Measurements from ENCODE around the gene S100A12. TPM values are rescaled to one million over a fixed set of nuclear protein-coding genes. Genes with fewer than 3 reads are reported as not detected.

S100A12 gene
- total and polyA plus RNA-seq, 9 of the 15 experiments (the other 6 are each of a cell fraction or from before 2014, with no cell fraction given), result not detected

DNA sequence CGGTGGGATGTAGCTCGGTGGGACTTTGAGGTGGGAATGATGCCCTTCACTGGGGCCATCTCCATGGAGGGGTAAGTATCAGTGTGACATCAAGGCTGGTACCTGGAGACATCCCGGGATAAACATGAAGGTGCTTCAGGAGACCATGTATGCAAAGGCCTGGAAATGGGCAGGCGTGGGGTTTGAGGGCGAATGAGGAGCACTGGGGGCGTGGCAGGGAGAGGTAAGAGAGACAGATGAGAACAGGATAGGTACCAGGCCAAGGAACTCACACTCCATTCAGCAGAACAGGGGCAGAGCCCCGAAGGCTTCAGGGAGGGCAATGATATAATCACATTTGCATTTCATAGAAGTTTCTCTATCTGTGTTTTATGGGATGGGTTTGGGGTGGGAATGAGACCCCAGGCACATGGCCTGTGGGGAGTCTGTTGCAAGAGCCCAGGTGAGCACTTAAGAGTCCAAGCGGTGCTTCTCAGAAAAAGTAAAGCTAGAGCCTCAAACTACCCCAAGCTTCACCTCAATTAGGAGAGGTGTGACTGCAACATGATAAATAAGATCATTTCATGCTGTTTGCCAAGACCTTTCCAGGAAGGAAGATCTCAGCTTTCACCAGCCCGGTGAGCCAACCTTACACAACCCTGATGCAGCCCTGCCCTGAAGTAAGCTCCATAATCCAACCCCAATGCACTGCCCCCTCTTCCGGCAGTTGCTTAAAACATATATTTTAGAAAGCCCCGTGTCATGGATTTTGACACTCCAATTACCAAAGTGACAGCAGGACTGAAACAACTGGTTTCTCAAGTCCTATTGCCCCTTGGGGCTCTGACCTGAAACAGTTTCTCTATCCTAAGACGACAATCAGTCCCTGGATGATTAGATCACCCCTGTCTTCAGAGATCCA, 10.4 kb downstream of the S100A12 start:
- TF ChIP-seq PKNOX1 (IDR thresholded peaks at IDR 0.05) (0 out of 2 replicates have a peak, but pooled peaks have one; percentile 13), CEBPG (CRISPR knock-in tag; IDR thresholded peaks at IDR 0.05) (no peak), CEBPG (tag; conservative IDR thresholded peaks at IDR 0.05 in 1 of 2, IDR thresholded peaks at IDR 0.05 in 1 of 2) (0 out of 4 replicates have a peak, but pooled peaks of 1 of the 2 experiments have one; percentile 12)
- TF ChIP-seq, protein P1, sequence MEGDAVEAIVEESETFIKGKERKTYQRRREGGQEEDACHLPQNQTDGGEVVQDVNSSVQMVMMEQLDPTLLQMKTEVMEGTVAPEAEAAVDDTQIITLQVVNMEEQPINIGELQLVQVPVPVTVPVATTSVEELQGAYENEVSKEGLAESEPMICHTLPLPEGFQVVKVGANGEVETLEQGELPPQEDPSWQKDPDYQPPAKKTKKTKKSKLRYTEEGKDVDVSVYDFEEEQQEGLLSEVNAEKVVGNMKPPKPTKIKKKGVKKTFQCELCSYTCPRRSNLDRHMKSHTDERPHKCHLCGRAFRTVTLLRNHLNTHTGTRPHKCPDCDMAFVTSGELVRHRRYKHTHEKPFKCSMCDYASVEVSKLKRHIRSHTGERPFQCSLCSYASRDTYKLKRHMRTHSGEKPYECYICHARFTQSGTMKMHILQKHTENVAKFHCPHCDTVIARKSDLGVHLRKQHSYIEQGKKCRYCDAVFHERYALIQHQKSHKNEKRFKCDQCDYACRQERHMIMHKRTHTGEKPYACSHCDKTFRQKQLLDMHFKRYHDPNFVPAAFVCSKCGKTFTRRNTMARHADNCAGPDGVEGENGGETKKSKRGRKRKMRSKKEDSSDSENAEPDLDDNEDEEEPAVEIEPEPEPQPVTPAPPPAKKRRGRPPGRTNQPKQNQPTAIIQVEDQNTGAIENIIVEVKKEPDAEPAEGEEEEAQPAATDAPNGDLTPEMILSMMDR (IDR thresholded peaks at IDR 0.05 in 2 of 3, conservative IDR thresholded peaks at IDR 0.05 in 1 of 3; ENCODE audit: insufficient read depth in 2 of 3, low read depth in 1 of 3, low read length in 3 of 3), result peak in 1 of 3 experiments; percentile 34; a peak in 2 of 6 replicates
- TF ChIP-seq, protein P2, sequence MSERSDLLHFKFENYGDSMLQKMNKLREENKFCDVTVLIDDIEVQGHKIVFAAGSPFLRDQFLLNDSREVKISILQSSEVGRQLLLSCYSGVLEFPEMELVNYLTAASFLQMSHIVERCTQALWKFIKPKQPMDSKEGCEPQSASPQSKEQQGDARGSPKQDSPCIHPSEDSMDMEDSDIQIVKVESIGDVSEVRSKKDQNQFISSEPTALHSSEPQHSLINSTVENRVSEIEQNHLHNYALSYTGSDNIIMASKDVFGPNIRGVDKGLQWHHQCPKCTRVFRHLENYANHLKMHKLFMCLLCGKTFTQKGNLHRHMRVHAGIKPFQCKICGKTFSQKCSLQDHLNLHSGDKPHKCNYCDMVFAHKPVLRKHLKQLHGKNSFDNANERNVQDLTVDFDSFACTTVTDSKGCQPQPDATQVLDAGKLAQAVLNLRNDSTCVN (CRISPR knock-in tag; IDR thresholded peaks at IDR 0.05), result no peak
- POLR2A ChIA-PET, result no interaction called here
- ATAC-seq (peak; percentile 51; the same call in 1 of the 3 replicates), FAIRE-seq (peak; percentile 26), DNase-seq (ENCODE audit: extremely low read depth in 1 of 4, low spot score in 3 of 4) (no peak)
- Histone ChIP-seq H3K36me3 (ENCODE audit: control insufficient read depth, insufficient read depth, low read length) (no peaks in the 10 kb centered on the region), H3K79me2 (ENCODE audit: control insufficient read depth, insufficient read depth, low read length) (no peaks in the 10 kb centered on the region), H4K20me1 (replicated peaks; ENCODE audit: control insufficient read depth, insufficient read depth, low read length) (no peaks in the 10 kb centered on the region), H3K9me3 (replicated peaks; ENCODE audit: control insufficient read depth, insufficient read depth, low read depth, low read length) (no peaks in the 10 kb centered on the region), H3K4me2 (ENCODE audit: insufficient read depth, low read length) (no peak overlapping the region), H3K9me1 (ENCODE audit: control insufficient read depth, insufficient read depth, low read length) (no peaks in the 10 kb centered on the region), H3K27ac (ENCODE audit: extremely low read depth, low read depth, low read length) (no peak overlapping the region), H3K27me3 (ENCODE audit: control insufficient read depth in 2 of 2, insufficient read depth in 2 of 2, low read length in 2 of 2) (peaks cover 3 to 40% of the 10 kb centered on the region in 2 experiments; a peak in 3 of 5 replicates), H3K9ac (ENCODE audit: insufficient read depth in 1 of 2, low read depth in 2 of 2, low read length in 2 of 2) (no peak overlapping the region), H3K4me3 (no peak overlapping the region), H3K4me1 (replicated peaks in 1 of 2; ENCODE audit: control insufficient read depth in 2 of 2, insufficient read depth in 2 of 2, low read length in 2 of 2) (peaks cover 0 to 5% of the 10 kb centered on the region in 2 experiments; a peak in 1 of 5 replicates), H2AFZ (ENCODE audit: low read depth, low read length) (no peak overlapping the region)
- no TSS peak for BruUV-seq (replicated peaks)
- intact Hi-C loops (cut with micrococcal nuclease) (no loop called here), in situ Hi-C loops (cut with MboI) (no loop called here)
- WGBS (ENCODE audit: insufficient coverage, low coverage, missing lambda C conversion rate), result 2% methylated on average over 12 of the region's 12 CpGs
- CTCF ChIA-PET (ENCODE audit: low intra/inter-chr PET ratio), result interaction anchor here (0.6 kb wide), 1 partner anchor 13 kb away, joined by 3 read pairs; no protein-coding TSS in a partner anchor
